ENCODE results near the gene TMEM255A.

- TF ChIP-seq CTCF (IDR thresholded peaks at IDR 0.05 in 4 of 5, conservative IDR thresholded peaks at IDR 0.05 in 1 of 5), result no peak
- TF ChIP-seq POLR2A (IDR thresholded peaks at IDR 0.05), result no peak
These were observed 5.6 kb downstream of the TMEM255A start for GRCh38 chrX:120305531-120306141.

Measured in gastrocnemius medialis (tissue), 4 donors.